Thymus (tissue), 14 donors: ENCODE data around the gene STN1. TPM values are rescaled to one million over a fixed set of nuclear protein-coding genes. Genes with fewer than 3 reads are reported as not detected.

Experiments
- DNase-seq, 9 donors: peaks; one replicate each; pipeline ENCODE4 v3.0.0-alpha.2; 2013; ENCODE audit warnings: low spot score in 9 of 9, low read depth in 6 of 9, missing footprints in 1 of 9
- H3K27ac ChIP-seq, 2 donors: one replicate each; pipeline ENCODE4 v1.5.1; 2013; ENCODE audit warnings: control low read depth in 1 of 2, low read depth in 1 of 2, low read length in 1 of 2, mild to moderate bottlenecking in 1 of 2, moderate library complexity in 1 of 2
- H3K27me3 ChIP-seq, 2 donors: one replicate each; pipeline ENCODE4 v1.5.1; 2013; ENCODE audit warnings: low read length in 1 of 2; ENCODE audit not compliant: control insufficient read depth in 2 of 2, insufficient read depth in 1 of 2
- H3K36me3 ChIP-seq, 2 donors: one replicate each; pipeline ENCODE4 v1.5.1; 2013; ENCODE audit warnings: low read length in 1 of 2, mild to moderate bottlenecking in 1 of 2, moderate library complexity in 1 of 2; ENCODE audit not compliant: control insufficient read depth in 2 of 2, insufficient read depth in 2 of 2
- H3K4me1 ChIP-seq, 2 donors: one replicate each; pipeline ENCODE4 v1.5.1; 2013; ENCODE audit warnings: low read length in 2 of 2; ENCODE audit not compliant: control insufficient read depth in 2 of 2, insufficient read depth in 2 of 2
- H3K4me3 ChIP-seq, 2 donors: one replicate each; pipeline ENCODE4 v1.5.1; 2013; ENCODE audit warnings: low read length in 2 of 2, control low read depth in 1 of 2, mild to moderate bottlenecking in 1 of 2
- H3K9me3 ChIP-seq, 2 donors: one replicate each; pipeline ENCODE4 v1.5.1; 2013; ENCODE audit warnings: low read length in 1 of 2, mild to moderate bottlenecking in 1 of 2; ENCODE audit not compliant: control insufficient read depth in 2 of 2, insufficient read depth in 1 of 2
- WGBS: extraction: QIAGEN DNeasy Blood & Tissue Kit; methylation state at CpG from one replicate; pipeline ENCODE4 v1.1.7; 2013; 5-methylcytosine and 5-hydroxymethylcytosine counted together
- long read RNA-seq, 10 donors: transcript quantifications; one replicate each; lab custom pipeline, GENCODE V29; 2026
- polyA plus RNA-seq: library from polyadenylated mRNA; stranded (reverse); fragments of 200-250 nt; gene quantifications from one replicate; pipeline ENCODE4 v1.2.3, GENCODE V29; 2013
- total RNA-seq: library from RNA; stranded (reverse); fragments of 120-200 nt; gene quantifications from one replicate; pipeline ENCODE4 v1.2.4, GENCODE V29; 2013
- donor health status: healthy.

STN1 gene, protein sequence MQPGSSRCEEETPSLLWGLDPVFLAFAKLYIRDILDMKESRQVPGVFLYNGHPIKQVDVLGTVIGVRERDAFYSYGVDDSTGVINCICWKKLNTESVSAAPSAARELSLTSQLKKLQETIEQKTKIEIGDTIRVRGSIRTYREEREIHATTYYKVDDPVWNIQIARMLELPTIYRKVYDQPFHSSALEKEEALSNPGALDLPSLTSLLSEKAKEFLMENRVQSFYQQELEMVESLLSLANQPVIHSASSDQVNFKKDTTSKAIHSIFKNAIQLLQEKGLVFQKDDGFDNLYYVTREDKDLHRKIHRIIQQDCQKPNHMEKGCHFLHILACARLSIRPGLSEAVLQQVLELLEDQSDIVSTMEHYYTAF
- total RNA-seq: 34.8 TPM
- 25.0 TPM for polyA plus RNA-seq
- long read RNA-seq, donor 1, partial matches to known transcripts: 0 of 1 reads
- long read RNA-seq, donor 1, other reads (novel, unspliced or antisense): 0 of 1 reads
- long read RNA-seq, donor 2: 0 reads
- long read RNA-seq, donor 3, transcript STN1-201 (10 exons, 1,417 nt): major isoform, 9 of 10 reads
- long read RNA-seq, donor 3, partial matches to known transcripts: 0 of 10 reads
- long read RNA-seq, donor 3, other reads (novel, unspliced or antisense): 0 of 10 reads
- long read RNA-seq, donor 4, transcript STN1-201 (10 exons, 1,417 nt): major isoform, 5 of 29 reads
- long read RNA-seq, donor 4, partial matches to known transcripts: 22 of 29 reads
- long read RNA-seq, donor 4, other reads (novel, unspliced or antisense): 0 of 29 reads
- long read RNA-seq, donor 5, transcript STN1-201 (10 exons, 1,417 nt): major isoform, 9 of 13 reads
- long read RNA-seq, donor 5, partial matches to known transcripts: 0 of 13 reads
- long read RNA-seq, donor 5, other reads (novel, unspliced or antisense): 0 of 13 reads
- long read RNA-seq, donor 6, transcript STN1-201 (10 exons, 1,417 nt): major isoform, 10 of 14 reads
- long read RNA-seq, donor 6, partial matches to known transcripts: 0 of 14 reads
- long read RNA-seq, donor 6, other reads (novel, unspliced or antisense): 0 of 14 reads
- long read RNA-seq, donor 7, transcript STN1-201 (10 exons, 1,417 nt): major isoform, 10 of 11 reads
- long read RNA-seq, donor 7, partial matches to known transcripts: 0 of 11 reads
- long read RNA-seq, donor 7, other reads (novel, unspliced or antisense): 0 of 11 reads
- long read RNA-seq, donor 8, partial matches to known transcripts: 0 of 3 reads
- long read RNA-seq, donor 8, other reads (novel, unspliced or antisense): 0 of 3 reads
- long read RNA-seq, donor 9, transcript STN1-201 (10 exons, 1,417 nt): major isoform, 6 of 9 reads
- long read RNA-seq, donor 9, partial matches to known transcripts: 0 of 9 reads
- long read RNA-seq, donor 9, other reads (novel, unspliced or antisense): 0 of 9 reads
- long read RNA-seq, donor 10, transcript STN1-201 (10 exons, 1,417 nt): major isoform, 5 of 5 reads
- long read RNA-seq, donor 10, partial matches to known transcripts: 0 of 5 reads
- long read RNA-seq, donor 10, other reads (novel, unspliced or antisense): 0 of 5 reads

DNA sequence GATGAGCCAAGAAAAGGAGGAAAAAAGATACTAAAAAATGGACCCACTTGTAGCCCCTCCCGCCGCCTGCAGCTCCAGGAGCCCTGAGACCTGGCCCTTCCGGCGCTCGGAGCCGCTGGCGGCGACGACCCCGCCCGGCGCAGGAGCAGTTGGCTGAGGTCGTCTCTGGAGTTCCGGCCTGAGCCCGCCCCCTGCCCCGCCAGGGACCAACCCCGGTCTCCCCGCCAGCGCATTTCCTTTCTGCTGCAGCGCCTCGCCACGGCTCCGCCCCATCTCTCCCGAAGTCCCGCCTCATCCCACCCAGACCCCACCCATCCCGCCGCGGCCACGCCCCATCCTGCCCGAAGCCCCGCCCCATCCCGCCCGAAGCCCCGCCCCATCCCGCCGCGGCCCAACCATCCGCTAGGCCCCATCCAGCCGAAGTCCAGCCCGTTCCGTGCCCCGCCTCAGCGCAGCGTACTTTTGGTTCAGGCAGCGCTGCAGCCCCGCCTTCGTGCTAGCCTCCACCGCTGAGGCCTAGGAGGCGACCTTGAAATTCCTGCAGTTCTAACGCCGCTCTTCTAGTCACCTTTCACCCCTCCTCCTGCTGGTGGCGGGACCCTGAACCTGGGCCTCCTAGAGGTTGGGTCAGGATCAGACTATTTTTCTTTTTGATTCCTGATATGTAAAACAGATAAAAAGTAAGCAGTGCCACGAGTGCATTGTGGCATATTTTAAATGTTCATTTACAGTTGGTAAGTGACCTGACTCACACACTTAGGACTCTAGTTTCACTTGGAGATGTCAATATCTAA, at the start of gene STN1:
TSS of gene STN1 (minus strand) at position 132 of the 794 bp plus-strand sequence. CDS start 590 bp downstream, outside the sequence.
- DNase-seq: peak; percentile 71 to 96 (median 90)
- peak within 1 kb of the TSS; percentile 94 to 96 for H3K27ac ChIP-seq
- H3K36me3 ChIP-seq: peaks cover 0 to 6% of the 10 kb centered on the region in 2 donors
- peak within 1 kb of the TSS; percentile 68 to 93 for H3K4me3 ChIP-seq
- no peaks in the 10 kb centered on the region for H3K27me3 ChIP-seq
- under 1% methylated on average over 53 of the region's 53 CpGs for WGBS
- peaks cover 21 to 50% of the 10 kb centered on the region in 2 donors for H3K4me1 ChIP-seq
- H3K9me3 ChIP-seq: peaks cover 0 to 7% of the 10 kb centered on the region in 2 donors

DNA sequence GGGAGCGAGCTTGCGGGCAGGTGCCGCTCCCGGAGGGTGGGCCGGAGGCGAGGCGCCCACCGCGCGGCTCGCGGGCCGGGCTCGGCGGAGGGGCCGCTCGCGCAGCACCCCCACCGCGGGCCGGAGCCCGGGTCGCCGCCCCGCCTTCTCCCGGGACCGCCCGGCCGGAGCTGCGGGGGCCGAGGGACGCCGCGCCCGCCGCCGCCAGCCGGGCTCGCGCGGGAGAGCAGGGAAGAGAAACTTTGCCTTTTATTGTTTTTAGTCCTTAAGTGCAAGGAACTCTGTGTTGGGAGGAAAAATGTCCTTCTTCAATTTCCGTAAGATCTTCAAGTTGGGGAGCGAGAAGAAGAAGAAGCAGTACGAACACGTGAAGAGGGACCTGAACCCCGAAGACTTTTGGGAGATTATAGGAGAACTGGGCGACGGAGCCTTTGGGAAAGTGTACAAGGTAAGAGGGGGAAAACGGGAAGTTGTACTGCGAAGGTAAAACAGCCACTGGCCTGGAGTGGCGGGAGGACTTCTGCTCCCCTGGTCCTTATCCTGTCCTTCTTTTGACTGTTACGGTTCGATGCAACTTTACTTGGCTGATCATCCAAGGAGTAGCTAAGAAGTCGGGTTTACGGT, 49.6 kb upstream of the STN1 start:
- H3K27ac ChIP-seq: peak overlapping the region; percentile 60 to 90
- peak in 6 of 9 donors; percentile 11 to 69 (median 34) for DNase-seq
- no peaks in the 10 kb centered on the region for H3K36me3 ChIP-seq
- H3K4me3 ChIP-seq: peak overlapping the region; percentile 89 to 99
- no peaks in the 10 kb centered on the region for H3K27me3 ChIP-seq
- under 1% methylated on average over 55 of the region's 55 CpGs for WGBS
- peaks cover 7 to 14% of the 10 kb centered on the region in 2 donors for H3K4me1 ChIP-seq
- H3K9me3 ChIP-seq: no peaks in the 10 kb centered on the region

DNA sequence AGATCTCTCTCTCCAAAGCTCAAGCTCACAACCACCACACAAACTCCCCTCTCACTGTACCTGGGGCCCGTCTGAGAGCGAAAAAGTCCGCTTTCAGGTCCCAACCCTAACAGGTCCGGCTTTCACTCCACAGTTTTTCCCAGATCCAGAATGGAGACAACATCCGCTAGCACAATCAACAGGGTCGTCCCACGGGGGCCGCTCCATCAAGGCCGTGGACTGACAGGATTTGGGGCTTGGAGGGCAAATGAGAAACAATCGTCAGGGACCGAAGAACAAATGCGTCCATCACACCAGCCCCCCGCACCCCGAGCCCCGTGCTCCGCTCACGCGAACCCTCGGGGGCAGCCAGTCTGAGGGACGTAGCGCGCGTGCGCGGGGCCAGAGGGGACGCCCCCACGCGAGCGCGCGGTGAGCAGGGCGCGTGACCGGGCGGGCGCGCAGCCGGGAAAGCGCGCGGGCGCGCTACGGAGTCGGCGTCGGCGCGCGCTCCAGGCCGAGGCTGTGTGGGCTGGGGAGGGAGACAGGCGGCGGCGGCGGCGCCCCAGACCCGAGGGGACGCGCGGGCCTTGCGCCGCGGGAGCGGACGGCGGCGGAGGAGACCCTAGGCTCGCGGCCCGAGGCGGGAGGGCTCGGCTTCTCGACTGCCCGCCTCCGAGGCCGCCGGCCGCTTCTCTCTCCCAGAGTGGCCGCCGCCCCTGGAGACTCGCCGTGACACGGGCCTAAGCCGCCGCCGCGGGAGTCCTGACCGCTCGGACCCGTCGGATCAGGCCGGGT, 48.9 kb upstream of the STN1 start, which contains the start of gene SLK:
TSS of gene SLK (plus strand) at position 470 of the 777 bp plus-strand sequence. CDS start 606 bp downstream, outside the sequence.
- WGBS: under 1% methylated on average over 92 of the region's 92 CpGs
- peaks cover 7 to 14% of the 10 kb centered on the region in 2 donors for H3K4me1 ChIP-seq
- H3K9me3 ChIP-seq: no peaks in the 10 kb centered on the region
- H3K27ac ChIP-seq: peak within 1 kb of the TSS; percentile 86 to 90
- DNase-seq: peak; percentile 47 to 93 (median 83)
- H3K4me3 ChIP-seq: peak within 1 kb of the TSS; percentile 96 to 99
- no peaks in the 10 kb centered on the region for H3K27me3 ChIP-seq
- H3K36me3 ChIP-seq: no peaks in the 10 kb centered on the region

DNA sequence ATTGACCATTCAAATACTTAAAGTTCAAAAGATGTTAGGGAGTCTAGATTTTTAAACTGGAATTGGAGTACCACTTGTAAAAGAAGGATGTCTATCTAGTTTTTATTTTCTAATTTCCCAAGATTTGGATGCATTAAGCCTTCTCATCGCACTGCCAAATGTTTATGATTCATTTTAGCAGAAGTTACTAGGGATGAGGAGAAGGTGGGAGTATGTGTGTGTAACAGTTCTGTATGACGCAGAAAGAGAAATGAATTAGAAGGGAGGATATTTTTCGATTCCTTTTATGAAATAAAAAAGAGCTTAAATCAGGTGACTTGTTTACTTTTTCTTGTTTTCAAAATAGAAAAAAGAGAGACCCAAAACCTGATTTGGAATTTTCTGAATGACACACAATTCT, 42.1 kb upstream of the STN1 start:
- Histone ChIP-seq H3K4me1 (no peaks in the 10 kb centered on the region), H3K27ac (no peak overlapping the region), H3K36me3 (no peaks in the 10 kb centered on the region), H3K9me3 (no peaks in the 10 kb centered on the region), H3K4me3 (no peak overlapping the region), H3K27me3 (no peaks in the 10 kb centered on the region)
- DNase-seq: no peak
- 95% methylated on average over 3 of the region's 3 CpGs for WGBS

DNA sequence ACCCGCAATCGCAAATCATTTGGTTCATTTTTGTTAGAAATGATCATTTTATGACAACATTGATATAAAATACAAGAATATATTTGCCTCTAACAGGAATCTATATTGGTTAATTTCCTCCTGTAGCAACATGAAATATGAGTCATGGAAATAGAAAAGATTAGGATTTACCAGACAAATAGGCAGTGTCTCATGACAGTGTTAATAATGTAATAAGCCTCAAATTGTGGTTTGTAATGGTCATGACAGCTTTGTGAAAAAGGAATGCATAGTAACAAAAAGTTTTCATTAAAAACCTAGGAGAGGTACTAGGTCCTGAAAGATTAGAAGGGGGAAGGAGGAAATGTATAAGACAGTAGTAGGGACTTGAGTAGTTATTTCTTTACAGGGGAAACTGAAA, 41.0 kb upstream of the STN1 start:
- H3K36me3 ChIP-seq: no peaks in the 10 kb centered on the region
- WGBS: 100% methylated on average over 2 of the region's 2 CpGs

DNA sequence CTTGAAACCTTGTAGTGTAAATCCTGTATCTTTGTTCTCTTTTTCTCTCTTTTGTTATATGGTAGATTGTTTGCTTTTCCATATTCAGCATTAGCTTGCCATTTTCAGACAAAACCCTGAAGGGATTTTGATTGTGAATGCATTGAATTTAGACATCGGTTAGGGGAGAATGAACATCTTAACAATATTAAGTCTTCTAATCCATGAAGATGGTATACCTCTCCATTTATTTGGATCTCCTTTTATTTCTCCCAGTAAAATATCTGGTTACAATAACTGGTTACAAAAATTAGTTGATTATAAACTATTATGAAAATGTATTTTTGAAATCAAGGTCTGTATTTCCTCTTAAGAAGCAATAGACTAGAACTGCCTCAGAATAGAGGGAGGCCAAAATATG, 36.6 kb upstream of the STN1 start:
- Histone ChIP-seq H3K27ac (no peak overlapping the region), H3K36me3 (no peaks in the 10 kb centered on the region), H3K9me3 (no peaks in the 10 kb centered on the region), H3K4me3 (no peak overlapping the region), H3K4me1 (no peaks in the 10 kb centered on the region), H3K27me3 (no peaks in the 10 kb centered on the region)
- WGBS: 100% methylated on average over 1 of the region's 1 CpG
- no peak for DNase-seq

More for the DNA sequence above, 41.0 kb upstream of the STN1 start:
- DNase-seq: no peak
- Histone ChIP-seq H3K27ac (no peak overlapping the region), H3K27me3 (no peaks in the 10 kb centered on the region), H3K4me1 (no peaks in the 10 kb centered on the region), H3K9me3 (no peaks in the 10 kb centered on the region), H3K4me3 (no peak overlapping the region)

DNA sequence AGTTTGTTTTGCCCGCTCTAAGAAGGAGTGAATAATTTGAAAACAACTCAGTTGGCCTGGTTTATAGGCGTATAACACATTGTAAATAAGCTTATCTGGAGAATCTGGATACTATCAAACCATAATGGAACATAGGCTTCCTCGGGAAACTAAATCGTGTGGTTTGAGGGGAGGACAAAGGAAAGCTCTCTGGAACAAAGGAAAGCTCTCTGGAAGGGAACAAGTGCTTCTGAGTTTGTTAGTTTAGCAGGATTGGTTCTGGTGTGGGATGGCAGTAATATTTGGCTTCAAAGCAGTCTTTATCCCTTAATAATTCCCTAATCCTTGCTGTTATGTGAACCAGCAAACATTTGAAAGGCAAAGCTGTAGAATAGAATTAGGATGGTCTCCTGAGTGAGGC, 34.0 kb upstream of the STN1 start:
- Histone ChIP-seq H3K4me1 (no peaks in the 10 kb centered on the region), H3K36me3 (no peaks in the 10 kb centered on the region), H3K27ac (no peak overlapping the region), H3K9me3 (no peaks in the 10 kb centered on the region), H3K27me3 (no peaks in the 10 kb centered on the region), H3K4me3 (no peak overlapping the region)
- WGBS: 81% methylated on average over 4 of the region's 4 CpGs
- DNase-seq: no peak
